HG03064 (cell line): ENCODE measurements around the gene HLA-DQA1.
"Not testable (repeated sequence)": the region's sequence is repeated elsewhere in the genome, so short reads cannot be mapped to it uniquely, and the experiment has no call there.

ENCODE experiments used
- ATAC-seq: cut with Tn5 transposase; IDR thresholded peaks from one replicate; pipeline ENCODE4 v1.9.1; 2021; ENCODE audit warnings: low read depth; ENCODE audit not compliant: unreplicated experiment

The HLA-DQA1 gene

DNA sequence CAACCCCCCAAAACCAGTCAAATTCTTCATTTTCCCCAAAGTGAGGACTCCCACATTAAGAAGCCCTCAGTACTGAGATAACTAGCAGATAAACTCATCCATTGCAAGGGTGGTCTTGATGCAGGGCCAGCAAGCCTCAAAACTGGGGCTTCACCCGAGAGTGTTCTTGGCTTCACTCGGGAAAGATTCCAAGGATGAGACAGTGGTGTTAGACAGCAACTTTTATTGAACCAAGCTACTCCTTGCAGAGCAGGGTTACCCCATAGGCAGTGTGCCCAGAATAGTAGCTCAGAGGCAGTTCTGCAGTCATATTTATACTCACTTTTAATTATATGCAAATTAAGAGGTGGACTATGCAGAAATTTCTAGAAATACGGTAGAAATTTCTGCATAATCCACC, 15.8 kb upstream of the HLA-DQA1 start:
- no peak for ATAC-seq

DNA sequence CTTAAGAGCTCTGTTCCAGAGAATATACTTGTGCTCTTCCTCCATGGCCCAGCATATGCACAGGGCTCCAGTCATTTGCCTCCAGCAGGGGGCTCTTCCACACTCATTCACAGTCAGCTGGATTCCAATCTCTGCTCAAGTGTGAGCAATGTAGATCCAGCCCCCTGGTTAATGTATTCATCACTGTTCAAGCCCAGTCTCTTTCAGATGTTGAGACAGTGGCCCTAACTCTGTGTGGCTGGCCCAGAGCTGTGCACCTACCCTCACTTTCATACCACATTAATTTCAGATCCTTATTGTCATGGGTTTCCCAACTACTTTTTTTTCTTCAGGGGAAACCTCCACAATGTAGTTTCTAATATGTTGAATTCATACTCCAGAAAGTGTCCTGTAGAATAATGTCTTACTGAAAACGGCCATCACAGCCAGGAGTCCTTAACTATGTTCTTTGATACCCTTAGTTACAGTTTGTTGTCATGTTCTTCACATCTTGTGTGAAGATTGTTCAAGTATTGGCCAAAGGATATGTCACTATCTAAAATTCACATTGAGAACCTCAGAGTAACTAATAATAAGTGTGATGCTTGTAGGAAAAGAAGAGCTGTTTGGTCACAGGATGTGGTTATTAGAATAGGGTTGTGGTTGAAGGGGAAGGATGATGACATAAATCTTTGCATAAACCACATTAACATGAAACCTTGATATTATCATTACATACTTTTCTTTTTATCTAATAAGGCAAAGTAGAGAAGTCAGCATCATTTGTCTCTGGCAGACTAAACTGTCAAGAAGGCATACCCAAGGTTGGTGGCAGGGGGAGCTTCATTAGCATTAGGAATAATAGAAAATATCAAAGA, 14.4 kb upstream of the HLA-DQA1 start:
- ATAC-seq: peak; percentile 57

DNA sequence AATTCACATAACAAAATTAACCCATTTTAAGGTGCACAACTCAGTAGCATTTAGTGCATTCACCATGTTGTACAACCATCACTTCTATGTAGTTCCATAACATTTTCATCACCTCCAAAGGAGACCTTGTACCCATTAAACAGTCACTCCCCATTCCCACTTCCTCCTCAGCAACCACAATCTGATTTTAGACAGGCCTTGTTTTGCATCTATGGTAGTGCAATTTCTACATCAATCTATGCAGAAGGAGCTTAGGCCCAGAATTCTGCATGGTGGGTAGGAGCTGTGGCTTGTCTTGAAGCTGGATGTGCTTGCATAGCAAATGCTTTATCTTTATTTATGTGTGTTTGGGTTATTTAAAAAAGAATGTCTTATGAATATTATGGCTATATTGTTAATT, 13.5 kb upstream of the HLA-DQA1 start:
- ATAC-seq: no peak

DNA sequence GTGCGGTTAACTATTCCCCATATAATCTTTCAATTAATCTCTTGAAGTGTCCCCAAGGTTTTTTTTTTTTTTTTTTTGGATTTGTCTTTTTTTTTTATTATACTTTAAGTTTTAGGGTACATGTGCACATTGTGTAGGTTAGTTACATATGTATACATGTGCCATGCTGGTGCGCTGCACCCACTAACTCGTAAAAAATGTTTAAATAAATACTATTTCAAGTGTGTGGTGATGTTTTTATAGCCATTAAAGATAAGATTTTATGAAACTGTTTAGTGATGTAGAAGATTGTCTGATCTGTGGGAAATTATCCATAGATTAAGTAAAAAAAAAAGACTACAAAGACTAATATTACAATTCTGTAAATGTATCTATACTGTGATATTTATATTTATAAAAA, 12.6 kb upstream of the HLA-DQA1 start:
- no peak for ATAC-seq

DNA sequence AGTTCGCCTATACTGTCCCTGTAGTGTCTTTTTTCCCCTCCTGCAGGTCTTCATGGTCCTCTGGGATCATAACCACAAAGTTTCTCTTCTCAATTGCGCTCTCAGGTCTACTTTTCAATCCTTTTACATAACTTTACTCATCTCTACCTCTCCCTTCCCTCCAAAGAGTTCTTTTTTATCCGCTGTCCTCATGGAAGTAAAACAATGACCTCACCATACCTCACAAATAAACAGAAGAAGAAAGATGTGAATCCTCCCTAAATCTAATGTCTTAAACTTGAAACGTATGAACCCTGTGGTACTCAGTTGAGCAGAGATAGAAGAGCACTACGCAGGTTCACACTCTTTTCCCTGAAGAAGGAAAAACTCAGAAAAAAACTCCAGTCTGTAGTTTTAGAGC, 12.1 kb upstream of the HLA-DQA1 start:
- ATAC-seq: no peak

DNA sequence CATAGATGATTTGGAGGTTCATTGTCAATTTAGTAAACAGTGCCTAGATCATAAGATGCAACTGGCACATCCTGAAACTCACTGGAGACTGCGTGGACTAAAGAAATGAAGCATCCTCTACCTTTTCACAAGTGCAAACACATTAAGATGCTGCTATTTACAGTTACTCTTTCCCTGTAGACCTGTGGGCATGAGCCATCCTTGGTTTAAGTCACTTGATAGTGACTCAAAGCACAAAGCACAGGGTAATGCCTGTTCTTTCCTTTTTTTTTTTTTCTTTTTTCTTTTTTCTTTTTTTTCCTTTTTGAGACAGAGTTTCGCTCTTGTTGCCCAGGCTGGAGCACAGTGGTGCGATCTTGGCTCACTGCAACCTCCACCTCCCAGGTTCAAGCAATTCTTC, 10.0 kb upstream of the HLA-DQA1 start:
- no peak for ATAC-seq

DNA sequence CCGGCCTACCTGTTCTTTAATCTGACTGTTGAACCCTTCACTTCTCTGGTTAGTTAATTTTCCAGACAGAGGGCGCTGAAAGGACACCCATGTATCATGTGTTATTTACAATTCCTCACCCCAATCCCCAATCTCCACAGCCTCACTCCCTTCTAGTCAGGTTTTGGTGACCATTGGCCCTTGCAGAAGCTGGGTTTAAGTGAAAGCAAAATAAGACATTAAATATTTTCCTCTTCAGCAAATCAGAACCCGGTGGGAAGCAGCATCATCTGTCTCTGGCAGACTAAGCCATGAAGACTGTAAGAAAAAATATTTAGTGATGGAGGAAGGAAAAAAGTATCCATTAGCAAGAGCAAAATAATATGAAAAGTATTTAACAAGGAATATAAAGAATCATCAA, 9.4 kb upstream of the HLA-DQA1 start:
- ATAC-seq: no peak

DNA sequence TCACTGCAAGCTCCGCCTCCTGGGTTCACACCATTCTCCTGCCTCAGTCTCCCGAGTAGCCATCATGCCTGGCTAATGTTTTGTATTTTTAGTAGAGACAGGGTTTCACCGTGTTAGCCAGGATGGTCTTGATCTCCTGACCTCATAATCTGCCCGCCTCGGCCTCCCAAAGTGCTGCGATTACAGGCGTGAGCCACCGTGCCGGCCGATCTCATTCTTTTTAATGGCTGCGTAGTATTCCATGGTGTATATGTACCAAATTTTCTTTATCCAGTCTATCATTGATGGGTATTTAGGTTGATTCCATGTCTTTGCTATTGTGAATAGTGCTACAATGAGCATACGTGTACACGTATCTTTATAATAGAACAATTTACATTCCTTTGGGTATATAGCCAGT, 7.4 kb upstream of the HLA-DQA1 start:
- ATAC-seq: not testable (repeated sequence)

DNA sequence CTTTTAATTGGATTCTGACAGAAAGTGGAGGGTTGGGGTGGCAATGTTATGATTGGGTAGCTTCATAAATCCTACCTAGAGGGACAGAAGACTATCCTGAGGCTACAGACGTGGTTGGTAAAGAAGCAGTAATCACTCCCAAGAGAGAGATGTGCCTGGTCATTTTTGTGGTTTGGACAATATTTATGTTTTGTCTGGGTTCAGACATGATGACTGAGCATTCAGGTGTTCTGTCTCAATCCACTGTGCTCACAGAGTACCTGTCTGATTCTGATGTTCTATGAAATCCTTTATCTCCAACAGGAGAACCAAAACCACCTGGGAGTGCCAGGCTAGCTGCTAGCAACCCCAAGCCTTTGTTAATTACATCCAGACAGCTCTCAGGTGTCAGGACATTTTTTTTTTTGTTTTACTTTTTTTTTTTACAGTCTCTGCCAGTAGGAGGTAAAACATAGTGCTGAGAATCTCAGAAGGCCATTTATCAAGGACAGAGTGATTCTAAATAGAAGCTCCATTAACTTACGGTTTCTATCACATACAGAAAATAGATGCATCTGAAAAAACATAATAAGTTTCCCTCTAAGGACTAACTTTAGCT, 1.6 kb upstream of the HLA-DQA1 start:
- no peak for ATAC-seq

DNA sequence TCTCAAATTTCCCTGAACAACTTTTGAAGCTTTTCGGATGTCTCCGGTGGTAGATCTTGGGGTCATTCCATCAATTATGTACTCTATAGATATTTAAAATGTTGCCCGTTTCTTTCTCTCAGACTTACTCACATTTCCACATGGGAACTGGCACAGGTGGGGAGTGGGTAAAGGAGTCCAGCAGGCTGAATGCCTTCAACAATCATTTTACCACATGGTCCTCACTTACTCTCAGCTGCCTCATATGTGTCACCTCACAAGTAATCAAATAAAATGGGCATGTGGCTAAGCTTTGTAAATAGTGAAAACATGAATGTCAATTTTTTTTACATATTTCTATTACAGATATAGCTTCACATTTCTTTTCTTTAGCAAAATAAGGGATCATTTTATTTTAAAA, 677 bp downstream of the HLA-DQA1 start:
- no peak for ATAC-seq

DNA sequence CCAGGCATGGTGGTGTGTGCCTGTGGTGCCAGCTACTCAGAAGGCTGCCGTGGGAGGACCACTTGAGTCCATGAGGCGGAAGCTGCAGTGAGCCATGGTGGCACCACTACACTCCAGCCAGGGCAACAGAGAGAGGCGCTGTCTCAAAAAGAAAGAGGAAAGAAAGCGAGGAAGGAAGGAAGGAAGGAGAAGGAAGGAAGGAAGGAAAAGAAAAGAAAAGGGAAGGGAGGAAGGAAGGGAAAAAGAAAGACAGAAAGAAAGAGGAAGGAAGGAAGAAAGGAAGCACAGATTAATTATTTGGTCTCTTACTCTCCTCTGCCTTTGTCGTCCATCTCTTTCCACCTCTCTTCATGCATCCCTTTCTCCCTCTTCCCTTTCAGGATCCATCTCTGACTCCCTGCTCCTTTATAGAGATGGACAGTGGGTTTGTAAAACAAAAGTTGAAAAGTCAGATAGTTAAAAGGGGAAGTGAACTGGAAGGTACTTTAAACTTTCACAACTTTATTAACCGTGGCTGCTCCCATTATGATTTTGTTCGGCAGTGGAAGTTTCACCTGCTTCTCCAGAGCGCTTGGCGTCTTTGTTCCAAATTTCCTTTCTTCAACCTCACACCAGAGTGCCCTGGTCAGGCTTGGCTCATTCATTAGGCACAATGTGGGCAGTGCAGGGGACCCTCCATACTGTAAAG, 1.5 kb downstream of the HLA-DQA1 start:
- no peak for ATAC-seq

DNA sequence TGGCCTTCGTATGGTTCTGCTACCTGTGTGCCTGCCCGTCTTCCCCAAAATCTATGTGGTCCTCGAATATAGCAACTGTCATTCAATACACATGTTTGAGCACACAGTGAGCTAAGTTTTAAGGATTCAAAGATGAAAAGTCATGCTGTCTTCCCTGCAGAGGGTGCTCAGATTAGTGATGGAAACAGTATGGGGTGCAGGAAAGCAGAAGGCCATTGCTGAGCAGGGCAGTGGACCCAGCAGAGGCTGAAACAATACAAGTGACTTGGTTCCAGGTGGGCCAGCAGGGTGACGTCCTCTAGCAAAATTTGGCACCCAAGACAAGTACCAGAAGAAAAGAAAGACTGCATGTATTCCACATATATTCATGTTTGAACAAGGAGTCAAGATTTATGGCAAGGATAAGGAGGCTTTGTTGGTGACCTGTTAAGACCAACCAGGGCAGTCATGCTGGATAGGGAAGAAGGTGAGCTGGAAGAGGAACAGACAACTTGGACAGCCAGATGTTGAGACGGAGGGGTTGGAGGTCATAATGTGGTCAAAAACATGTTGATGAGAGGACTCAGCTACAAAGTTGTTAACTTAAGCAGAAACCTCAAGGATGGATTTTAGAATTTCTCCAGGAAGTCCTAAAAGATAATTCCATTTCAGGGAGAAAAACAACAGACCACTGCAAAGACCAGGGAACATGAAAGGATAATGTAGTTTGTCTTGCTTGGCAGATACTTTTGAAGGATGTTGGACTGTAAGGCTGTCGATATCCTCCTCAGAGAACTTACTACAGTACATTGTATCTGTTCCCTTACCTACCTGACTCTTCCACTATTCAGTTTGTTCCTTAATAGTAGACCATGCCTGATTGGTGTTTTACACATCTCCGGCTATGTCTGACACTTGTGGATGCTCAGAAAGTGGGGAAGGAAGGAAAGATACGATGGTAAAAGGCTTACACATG, 2.5 kb downstream of the HLA-DQA1 start:
- no peak for ATAC-seq

DNA sequence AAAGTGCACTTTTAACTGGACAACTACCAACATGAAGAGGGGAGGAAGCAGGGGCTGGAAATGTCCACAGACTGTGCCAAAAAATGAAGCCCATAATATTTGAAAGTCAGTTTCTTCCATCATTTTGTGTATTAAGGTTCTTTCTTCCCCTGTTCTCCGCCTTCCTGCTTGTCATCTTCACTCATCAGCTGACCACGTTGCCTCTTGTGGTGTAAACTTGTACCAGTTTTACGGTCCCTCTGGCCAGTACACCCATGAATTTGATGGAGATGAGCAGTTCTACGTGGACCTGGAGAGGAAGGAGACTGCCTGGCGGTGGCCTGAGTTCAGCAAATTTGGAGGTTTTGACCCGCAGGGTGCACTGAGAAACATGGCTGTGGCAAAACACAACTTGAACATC, 3.9 kb downstream of the HLA-DQA1 start:
- no peak for ATAC-seq

DNA sequence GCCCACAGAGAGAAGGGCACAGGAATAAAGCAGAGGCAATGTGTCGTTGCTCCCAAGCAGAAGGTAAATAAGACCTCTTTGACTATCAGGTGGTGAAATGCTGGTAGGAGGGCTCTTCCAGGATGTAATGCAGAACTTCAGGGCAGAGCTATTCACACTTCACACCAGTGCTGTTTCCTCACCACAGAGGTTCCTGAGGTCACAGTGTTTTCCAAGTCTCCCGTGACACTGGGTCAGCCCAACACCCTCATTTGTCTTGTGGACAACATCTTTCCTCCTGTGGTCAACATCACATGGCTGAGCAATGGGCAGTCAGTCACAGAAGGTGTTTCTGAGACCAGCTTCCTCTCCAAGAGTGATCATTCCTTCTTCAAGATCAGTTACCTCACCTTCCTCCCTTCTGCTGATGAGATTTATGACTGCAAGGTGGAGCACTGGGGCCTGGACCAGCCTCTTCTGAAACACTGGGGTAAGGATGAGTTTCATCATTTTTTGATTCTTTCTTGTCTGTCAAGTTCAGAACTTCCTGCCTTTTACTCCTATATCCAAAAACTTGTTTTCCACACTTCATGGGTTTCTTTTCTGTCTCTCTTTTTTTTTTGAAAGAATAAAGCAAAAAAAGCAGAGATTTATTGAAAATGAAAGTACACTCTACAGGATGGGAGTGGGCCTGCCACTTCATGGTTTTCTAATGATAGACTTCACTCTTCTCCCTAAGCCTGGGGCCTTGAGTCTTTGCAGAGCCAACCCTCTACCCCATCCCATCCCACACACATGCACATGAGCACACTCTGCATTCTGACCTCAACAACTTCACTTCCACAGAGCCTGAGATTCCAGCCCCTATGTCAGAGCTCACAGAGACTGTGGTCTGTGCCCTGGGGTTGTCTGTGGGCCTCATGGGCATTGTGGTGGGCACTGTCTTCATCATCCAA, 4.8 kb downstream of the HLA-DQA1 start:
- ATAC-seq: not testable (repeated sequence)

DNA sequence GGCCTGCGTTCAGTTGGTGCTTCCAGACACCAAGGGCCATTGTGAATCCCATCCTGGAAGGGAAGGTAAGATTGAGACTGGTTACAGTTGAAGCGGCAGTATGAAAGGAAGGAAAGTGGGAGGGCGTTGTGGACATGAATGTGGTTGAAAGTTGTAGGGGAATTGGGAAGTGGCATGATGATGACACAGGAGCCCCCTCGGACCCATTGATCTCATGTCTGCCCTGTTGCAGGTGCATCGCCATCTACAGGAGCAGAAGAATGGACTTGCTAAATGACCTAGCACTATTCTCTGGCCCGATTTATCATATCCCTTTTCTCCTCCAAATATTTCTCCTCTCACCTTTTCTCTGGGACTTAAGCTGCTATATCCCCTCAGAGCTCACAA, 5.5 kb downstream of the HLA-DQA1 start:
- ATAC-seq: no peak

DNA sequence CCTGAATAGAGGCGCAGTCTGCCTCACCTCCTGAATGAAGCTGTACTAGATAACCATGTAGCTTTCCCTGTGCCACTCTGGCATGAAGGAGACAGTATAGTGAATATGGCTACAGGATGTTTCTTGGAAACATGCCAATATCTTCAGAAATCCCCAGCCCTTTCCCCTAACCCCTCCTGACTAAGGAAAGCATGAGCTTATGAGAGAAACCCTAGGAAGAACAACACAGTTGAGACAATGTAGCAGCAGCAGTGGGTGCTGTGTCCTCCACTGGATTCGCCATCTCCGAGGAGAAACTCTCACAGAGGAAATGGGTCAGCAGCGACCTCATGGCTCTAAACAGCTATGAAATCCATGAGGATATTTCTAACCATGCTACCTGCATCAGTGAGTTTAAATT, 6.7 kb downstream of the HLA-DQA1 start:
- ATAC-seq: no peak

DNA sequence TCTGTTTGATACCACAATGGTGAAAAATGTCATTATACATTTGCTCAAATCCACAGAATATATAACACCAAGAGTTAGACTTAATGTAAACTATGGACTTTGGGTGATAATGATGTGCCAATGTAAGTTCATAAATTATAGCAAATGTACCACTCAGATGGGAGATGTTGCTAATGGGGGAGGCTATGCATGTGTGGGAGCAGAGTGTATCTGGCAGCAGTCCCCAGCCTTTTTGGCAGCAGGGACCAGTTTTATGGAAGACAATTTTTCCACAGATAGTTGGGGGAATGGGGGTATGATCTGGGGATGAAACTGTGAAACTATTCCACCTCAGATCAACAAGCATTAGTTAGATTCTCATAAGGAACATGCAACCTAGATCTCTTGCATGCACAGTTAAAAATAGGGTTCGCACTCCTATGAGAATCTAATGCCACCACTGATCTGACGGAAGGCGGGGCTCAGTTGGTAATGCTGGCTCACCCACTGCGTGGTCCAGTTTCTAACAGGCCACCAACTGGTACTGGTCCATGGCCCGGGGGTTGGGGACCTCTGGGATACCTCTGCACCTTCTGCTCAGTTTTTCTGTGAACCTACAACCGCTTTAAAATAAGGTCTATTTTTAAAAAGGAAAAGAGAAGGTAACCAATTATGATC, 8.0 kb downstream of the HLA-DQA1 start:
- ATAC-seq: no peak

DNA sequence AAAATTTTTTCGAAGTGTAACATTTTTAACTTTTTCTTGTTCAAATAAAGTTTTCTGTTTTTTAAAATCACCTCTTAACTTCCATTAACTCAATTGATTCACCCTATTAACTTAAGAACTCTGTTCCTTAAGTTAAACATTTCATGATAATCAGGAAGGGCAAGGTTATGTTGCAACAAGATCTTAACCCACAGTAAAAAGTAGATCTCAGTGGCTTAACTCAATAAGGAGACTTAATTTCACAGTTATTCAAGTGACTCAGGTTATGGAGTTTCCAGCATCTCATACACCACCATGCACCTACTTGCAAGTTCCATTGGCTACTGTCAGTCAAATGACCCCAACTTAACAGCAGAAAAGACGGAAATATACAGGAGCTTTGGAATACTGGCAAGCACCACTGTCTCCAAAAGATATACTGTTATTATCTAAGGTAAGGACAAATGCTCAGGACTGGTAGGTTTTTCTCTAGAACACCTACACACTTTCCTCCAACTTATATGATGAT, 18.1 kb downstream of the HLA-DQA1 start:
- ATAC-seq: no peak

DNA sequence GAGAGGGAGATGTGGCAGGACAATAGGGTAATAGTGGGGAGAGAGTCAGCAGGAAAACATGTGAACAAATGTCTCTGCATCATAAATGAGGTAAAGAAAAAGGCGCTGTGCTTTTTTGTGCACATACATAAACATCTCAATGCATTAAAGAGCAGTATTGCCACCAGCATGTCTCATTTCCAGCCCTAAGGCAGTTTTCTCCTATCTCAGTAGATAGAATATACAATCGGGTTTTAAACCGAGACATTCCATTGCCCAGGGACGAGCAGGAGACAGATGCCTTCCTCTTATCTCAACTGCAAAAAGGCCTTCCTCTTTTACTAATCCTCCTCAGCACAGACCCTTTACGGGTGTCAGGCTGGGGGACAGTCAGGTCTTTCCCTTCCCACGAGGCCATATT, 20.1 kb downstream of the HLA-DQA1 start:
- not testable (repeated sequence) for ATAC-seq
